CD1c-positive myeloid dendritic cell (primary cell): ENCODE data around the gene L2HGDH.

Experiments used
- DNase-seq: peaks from one replicate; pipeline ENCODE4 v3.0.0-alpha.2; 2016; ENCODE audit errors: extremely low spot score

The L2HGDH gene

DNA sequence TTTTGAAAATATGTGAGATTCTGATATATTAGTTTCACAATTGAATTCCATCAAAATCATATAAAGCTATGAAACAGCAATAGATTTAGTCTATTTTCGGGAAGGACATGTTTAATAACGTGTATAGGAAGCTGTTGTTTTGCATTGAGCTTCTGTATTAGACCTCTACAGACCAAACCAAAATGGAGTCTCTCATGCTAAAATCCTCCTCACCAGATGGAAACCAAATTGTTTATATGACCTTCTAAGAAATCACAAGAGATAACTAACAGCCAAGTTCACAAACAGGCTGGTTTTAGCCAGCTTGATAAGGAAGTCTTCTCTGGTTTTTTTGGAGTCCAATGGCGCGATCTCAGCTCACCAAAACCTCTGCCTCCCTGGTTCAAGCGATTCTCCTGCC, 23.9 kb downstream of the L2HGDH start:
- DNase-seq: no peak

GRCh38 chr14:50285861-50286260, 26.2 kb downstream of the L2HGDH start:
- DNase-seq: no peak

DNA sequence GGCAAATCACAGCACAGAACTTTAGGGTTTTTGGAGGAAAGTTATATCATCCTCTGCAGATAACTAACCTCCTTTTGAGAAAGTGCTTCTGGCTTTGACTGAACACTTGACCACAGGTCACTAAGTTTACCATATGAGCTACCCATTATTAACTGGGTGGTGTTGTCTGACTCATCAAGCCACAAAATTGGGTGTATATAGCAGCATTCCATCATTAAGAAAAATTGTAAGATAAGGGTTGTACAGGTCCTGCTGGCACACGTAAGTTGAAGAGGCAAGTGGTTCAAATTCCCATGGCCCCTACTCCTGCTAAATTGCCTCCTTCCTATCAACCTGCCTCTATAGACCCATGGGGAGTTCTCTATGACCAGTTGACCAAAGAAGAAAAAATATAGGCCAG, 39.5 kb downstream of the L2HGDH start:
- no peak for DNase-seq

GRCh38 chr14:50270932-50271331, 41.1 kb downstream of the L2HGDH start:
- DNase-seq: no peak

DNA sequence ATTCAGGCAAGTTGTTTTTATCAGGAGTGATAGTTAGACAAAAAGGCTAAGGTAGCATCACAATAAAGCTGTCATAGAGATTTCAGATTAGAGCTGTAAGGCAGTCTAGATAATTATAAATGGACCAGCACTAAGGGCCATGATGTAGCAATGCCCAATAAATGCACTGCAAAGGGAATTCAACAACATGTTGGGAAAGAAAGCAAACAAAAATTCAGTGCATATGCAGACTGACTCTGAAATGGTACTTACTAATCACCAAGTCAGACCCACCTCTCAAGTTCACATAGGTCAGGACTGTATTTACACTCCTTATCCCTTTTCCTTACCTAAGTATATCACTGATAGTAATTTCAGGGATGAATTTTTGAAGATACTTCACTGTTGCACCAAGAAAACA, 47.0 kb downstream of the L2HGDH start:
- no peak for DNase-seq

GRCh38 chr14:50263321-50263720, 48.7 kb downstream of the L2HGDH start:
- no peak for DNase-seq

DNA sequence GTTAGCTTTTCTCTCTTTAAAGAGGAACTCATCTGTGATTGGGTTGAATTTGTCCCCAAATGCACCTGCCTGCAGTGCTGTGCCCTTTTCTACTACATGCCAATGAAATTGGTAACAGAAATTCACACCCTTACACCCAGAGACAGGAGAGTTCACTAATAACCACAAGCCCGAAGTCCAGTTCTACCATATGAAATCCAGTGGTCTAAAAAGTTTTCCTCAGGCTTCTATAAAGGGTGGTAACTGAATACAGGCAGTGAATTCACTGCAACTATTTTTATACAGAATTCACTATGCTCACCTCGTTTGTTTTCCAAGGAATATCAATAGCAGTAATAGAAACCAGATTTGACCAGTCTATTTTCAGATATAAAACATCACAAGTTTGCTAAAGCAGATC, 49.2 kb downstream of the L2HGDH start:
- no peak for DNase-seq

GRCh38 chr14:50260511-50260910, 51.5 kb downstream of the L2HGDH start:
- DNase-seq: peak; percentile 36

DNA sequence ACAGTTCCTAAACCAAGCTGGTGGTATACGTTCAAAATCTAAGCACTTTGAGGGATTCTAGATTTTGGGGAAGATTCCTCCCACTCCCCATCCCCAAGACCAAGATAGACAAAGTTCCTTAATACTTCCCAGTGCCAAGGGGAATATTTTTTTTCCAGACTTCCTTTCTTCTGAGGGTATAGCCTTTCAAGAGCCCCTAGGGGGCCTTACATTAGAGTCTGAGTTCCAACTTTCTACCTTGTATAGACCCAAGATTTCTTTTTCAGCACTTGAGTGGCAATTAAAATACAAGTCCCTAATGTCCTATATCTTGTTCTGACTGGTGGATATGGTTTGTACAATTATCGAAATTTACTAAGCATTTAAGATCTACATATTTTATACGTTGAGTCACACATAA, 52.0 kb downstream of the L2HGDH start:
- no peak for DNase-seq

GRCh38 chr14:50257732-50258131, 54.3 kb downstream of the L2HGDH start:
- DNase-seq: no peak

DNA sequence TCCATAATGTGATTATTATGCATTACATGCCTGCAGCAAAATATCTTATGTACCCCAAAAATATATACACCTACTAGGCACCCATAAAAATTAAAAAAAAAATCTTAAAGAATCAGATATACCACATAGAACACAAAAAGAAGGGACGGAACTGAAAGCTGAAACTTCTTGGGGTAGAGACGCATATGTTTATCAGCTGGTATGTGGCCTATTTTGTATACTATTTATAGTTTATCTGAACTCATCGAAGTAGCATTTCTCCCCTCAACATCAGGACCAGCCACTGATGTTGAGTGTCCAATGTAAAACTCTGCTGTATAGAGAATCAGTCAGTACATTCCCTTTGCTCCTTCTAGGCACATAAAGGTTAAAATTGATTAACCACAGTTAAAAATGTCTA, 57.8 kb downstream of the L2HGDH start:
- no peak for DNase-seq

- no peak for DNase-seq
These were observed 62.8 kb downstream of the L2HGDH start for GRCh38 chr14:50249136-50249775.

GRCh38 chr14:50247245-50247644, 64.8 kb downstream of the L2HGDH start:
- no peak for DNase-seq

DNA sequence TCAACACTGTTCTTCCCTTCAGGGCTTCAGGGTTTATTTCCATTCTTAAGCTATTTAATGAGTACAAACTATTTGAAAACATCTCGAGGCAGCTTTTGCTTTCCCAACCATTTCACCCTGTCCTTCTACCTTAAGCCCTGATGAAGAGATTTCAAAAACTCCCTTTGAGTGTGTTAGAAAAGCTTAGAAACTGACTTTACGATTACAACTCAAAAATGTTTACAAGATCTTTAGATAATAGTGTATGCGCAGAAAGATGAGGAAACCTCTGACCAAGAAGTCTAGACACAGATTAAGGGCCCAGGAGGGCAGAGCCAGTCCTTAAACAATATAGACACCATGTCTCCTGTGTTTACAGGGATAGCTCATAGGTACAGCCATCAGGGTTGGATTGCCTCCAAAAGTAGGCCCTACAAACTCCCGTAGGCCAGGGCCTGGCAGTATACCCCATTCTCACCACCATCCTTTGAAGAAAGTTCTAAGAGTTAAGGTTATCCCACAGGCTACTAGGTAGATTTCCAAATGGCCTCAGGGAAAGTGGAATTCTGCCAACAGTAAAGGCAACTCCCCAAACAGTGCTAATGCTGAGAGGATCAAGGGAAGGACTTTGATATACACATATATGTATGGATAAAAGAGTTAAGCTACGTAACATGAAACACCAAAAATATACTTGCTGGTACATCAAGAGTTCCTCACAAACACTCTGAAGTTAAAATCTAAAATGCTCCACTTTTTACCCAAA, 69.3 kb downstream of the L2HGDH start:
- no peak for DNase-seq

- no peak for DNase-seq
These were observed 69.9 kb downstream of the L2HGDH start for GRCh38 chr14:50242096-50242495.

- peak; percentile 22 for DNase-seq
These were observed 74.6 kb downstream of the L2HGDH start for GRCh38 chr14:50237427-50237826.

- DNase-seq: no peak
These were observed 78.1 kb downstream of the L2HGDH start for GRCh38 chr14:50233951-50234250.

DNA sequence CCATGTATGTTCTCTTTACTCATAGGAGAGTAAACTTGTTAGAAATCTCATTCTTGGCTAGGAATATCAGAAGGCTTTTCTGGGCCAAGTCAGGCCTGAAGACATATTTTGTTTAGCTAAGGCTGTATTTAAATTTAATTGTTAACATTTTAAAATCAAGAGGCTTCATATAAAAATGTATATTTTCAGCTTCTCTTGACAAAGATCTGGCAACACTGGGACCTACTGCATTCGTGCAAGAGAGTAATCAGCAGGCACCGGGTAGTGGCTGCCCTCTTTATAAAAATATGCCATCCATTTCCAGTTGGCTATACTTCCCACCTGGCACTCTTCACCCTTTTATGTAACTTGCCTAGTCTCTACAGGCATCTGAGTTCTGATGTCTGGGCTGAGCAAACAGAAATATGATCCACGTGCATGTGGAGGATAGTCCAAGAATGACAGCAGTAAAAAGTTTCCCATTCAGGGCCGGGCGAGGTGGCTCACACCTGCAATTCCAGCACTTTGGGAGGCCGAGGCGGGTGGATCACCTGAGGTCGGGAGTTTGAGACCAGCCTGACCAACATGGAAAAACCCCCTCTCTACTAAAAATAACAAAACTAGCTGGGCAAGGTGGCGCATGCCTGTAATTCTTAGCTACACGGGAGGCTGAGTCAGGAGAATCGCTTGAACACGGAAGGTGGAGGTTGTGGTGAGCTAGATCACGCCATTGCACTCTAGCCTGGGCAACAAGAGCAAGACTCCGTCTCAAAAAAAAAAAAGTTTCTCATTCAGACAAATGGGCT, 78.7 kb downstream of the L2HGDH start:
- no peak for DNase-seq

- DNase-seq: no peak
These were observed 79.8 kb downstream of the L2HGDH start for GRCh38 chr14:50232276-50232642.

GRCh38 chr14:50231475-50232275, 80.4 kb downstream of the L2HGDH start, which contains the start of gene SOS2:
Gene SOS2 (minus strand): TSS chr14:50231578. CDS start chr14:50231283, 295 bp downstream.
- peak; percentile 91 for DNase-seq

- DNase-seq: peak; percentile 72
These were observed 81.1 kb downstream of the L2HGDH start for GRCh38 chr14:50230701-50231474.

DNA sequence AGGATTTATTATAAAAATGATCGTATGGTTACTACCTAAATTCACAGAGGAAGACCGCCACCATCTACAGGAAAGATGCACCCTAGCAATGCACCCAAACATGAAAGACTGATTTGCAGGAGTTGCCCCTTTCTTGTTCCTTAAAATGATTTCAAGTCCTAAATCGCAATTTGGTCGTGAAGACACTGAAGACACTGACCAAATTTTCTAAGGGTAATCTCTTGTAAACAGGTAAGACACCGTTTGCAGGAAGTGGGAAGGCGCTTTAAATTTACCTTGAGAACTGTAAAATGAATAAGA, 81.7 kb downstream of the L2HGDH start:
- DNase-seq: no peak
